Ishikawa (cell line): ENCODE measurements around the gene GRIN2A.

Experiments
- CEBPB ChIP-seq: IDR thresholded peaks from 2 replicates; pipeline ENCODE4 v1.6.1; 2012
- CREB1 ChIP-seq: IDR thresholded peaks from 2 replicates; pipeline ENCODE4 v1.6.1; 2012; ENCODE audit warnings: low read depth
- EGR1 ChIP-seq: IDR thresholded peaks from 2 replicates; pipeline ENCODE4 v1.6.1; 2012
- EP300 ChIP-seq: IDR thresholded peaks from 2 replicates; pipeline ENCODE4 v1.6.1; 2012; ENCODE audit warnings: borderline replicate concordance
- FOXM1 ChIP-seq: IDR thresholded peaks from 2 replicates; pipeline ENCODE4 v1.6.1; 2012; ENCODE audit warnings: low read depth, borderline replicate concordance
- MAX ChIP-seq: IDR thresholded peaks from 2 replicates; pipeline ENCODE4 v1.6.1; 2012
- NFIC ChIP-seq: IDR thresholded peaks from 2 replicates; pipeline ENCODE4 v1.6.1; 2012
- RAD21 ChIP-seq: IDR thresholded peaks from 2 replicates; pipeline ENCODE4 v1.6.1; 2012; ENCODE audit warnings: low read depth
- REST ChIP-seq: IDR thresholded peaks from 2 replicates; pipeline ENCODE4 v1.6.1; 2012; ENCODE audit warnings: low read depth, mild to moderate bottlenecking
- TAF1 ChIP-seq: IDR thresholded peaks from 2 replicates; pipeline ENCODE4 v1.6.1; 2012; ENCODE audit warnings: low read depth, mild to moderate bottlenecking
- TCF12 ChIP-seq: IDR thresholded peaks from 2 replicates; pipeline ENCODE4 v1.6.1; 2012; ENCODE audit warnings: low read depth
- TEAD4 ChIP-seq: IDR thresholded peaks from 2 replicates; pipeline ENCODE4 v1.6.1; 2012
- YY1 ChIP-seq: IDR thresholded peaks from 2 replicates; pipeline ENCODE4 v1.6.1; 2012; ENCODE audit warnings: low read depth
- ZBTB7A ChIP-seq: IDR thresholded peaks from 2 replicates; pipeline ENCODE4 v1.6.1; 2012; ENCODE audit warnings: low read depth
- TF ChIP-seq, protein P1 (sequence below): IDR thresholded peaks from 2 replicates; pipeline ENCODE4 v1.6.1; 2012

GRIN2A gene

DNA sequence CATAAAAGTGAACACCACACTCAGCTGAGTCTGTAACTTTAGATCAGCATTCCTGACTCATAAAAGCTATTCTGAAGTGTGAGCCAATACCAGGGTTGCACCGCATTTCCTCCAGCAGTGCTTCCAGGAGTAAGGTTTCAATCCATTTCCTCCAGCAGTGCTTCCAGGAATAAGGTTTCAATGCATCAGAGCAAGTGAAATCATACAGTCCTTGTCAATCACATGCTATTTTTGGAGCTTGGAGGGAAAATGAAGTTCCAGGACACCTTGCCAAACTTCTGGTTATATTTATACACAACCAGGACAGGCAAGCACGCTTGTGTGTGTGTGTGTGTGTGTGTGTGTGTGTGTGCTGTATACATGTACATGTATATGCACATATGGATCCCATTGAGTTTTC, 327.6 kb downstream of the GRIN2A start:
- no peak for TF ChIP-seq RAD21
- no peak for TF ChIP-seq REST
- no peak for TF ChIP-seq FOXM1
- TF ChIP-seq TAF1: no peak
- TF ChIP-seq YY1: no peak
- TF ChIP-seq ZBTB7A: no peak

- TF ChIP-seq FOXM1 (no peak), REST (no peak), NFIC (no peak), CREB1 (no peak), MAX (no peak), YY1 (no peak), ZBTB7A (no peak)
- TF ChIP-seq, protein P1, sequence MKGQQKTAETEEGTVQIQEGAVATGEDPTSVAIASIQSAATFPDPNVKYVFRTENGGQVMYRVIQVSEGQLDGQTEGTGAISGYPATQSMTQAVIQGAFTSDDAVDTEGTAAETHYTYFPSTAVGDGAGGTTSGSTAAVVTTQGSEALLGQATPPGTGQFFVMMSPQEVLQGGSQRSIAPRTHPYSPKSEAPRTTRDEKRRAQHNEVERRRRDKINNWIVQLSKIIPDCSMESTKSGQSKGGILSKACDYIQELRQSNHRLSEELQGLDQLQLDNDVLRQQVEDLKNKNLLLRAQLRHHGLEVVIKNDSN: no peak
These were observed 330.2 kb downstream of the GRIN2A start for GRCh38 chr16:9852003-9852402.

DNA sequence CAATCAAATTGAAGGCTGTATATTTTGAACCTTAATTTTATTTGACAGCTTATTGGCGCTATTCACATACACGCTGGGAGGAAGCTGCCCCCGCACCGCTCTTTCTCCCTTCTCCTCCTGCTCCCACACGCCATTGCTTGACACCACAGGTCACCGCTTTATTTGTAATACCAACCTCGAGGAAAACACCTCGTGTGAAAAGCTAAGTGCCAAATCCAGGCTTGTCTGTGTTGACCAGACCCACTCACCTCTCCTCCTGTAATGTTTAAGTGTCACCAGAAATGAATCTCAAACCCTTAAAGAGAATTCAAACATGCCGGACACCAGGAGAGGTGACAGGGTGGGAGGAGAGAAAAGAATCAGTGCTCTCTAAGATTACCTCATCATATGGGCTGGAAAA, 331.4 kb downstream of the GRIN2A start:
- TF ChIP-seq CREB1 (no peak), RAD21 (no peak), CEBPB (no peak), TEAD4 (no peak), ZBTB7A (no peak), EP300 (no peak), REST (no peak), TCF12 (no peak), EGR1 (no peak), YY1 (no peak), FOXM1 (no peak), TAF1 (no peak), MAX (no peak), NFIC (no peak)
- TF ChIP-seq, protein P1: no peak

DNA sequence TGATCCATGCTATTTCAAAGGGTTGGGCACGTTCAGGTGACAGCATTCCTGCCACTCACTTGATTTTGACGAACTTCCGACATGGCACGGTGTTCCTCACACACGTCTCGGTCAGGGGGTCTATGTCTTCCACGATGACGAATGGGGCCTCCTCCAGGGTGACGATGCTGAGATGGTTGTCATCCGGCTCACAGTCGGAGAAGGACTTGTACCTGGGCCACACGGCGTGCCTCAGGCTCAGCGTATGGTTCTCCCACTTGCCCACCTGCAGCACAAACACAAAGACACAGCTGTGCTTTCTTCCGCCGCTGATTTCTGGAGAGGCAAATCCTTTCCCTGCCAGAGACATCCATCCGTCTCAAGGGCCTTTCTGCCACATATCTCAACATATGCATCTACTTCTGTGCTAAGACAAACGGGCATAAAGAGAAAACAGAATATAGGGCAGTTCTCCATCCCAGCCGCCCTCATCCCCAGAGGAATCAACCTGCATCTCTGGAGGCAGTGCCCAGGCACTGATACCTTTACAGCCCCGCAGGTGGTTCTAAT, 332.5 kb downstream of the GRIN2A start:
- TF ChIP-seq CEBPB (no peak), MAX (no peak), EP300 (no peak), TCF12 (no peak), NFIC (no peak), EGR1 (no peak), FOXM1 (no peak), RAD21 (no peak), TEAD4 (no peak), REST (no peak), CREB1 (no peak), YY1 (no peak), TAF1 (no peak), ZBTB7A (no peak)
- TF ChIP-seq, protein P1: no peak
